ENCODE data around the gene ZNF581.

ZNF581 gene

DNA sequence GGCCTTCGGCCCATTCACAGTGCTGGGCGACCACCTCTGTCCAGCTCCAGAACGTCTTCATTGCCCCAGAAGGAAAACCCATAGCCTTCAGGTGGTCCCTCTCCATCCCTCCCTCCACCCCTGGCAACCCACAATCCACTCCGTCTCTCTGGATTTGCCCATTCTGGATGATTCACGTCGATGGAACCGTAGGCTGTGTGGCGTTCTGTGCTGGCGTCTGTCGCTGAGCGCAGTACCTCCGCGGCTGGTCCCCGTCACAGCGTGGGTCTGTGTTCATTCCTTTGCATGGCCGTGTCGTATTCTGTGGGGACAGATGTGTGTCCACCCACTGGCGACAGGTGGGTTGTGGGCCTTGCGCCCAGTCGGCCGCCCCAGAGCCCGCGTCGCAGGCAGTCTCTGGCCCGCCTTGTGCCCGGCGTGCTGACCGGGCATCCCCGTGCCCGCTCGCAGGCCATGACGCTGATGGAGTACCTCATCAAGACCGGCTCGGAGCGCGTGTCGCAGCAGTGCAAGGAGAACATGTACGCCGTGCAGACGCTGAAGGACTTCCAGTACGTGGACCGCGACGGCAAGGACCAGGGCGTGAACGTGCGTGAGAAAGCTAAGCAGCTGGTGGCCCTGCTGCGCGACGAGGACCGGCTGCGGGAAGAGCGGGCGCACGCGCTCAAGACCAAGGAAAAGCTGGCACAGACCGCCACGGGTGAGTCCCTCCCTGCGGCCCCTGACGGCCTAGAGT, 41.7 kb downstream of the ZNF581 start:
- DNase-seq = no peak

DNA sequence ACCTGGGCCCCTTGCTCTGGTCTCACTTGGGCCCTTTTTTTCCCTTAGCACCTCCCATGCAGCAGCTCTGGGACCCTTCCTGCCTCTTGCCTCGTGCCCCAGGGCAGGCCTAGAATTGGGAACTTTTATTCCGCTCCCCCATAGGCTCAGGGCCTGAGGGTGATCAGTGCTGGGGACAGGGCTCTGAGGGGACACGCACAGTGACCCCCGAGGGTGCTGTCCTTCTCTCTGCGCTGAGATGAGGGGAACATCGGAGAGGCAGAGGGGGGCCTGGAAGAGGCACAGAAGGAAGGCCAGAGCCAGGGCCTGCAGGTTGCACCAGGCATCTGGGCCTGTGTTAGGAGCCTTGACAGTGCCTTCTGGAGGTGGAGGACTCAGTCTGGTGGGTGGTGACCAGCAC, 42.3 kb downstream of the ZNF581 start:
- DNase-seq = no peak

DNA sequence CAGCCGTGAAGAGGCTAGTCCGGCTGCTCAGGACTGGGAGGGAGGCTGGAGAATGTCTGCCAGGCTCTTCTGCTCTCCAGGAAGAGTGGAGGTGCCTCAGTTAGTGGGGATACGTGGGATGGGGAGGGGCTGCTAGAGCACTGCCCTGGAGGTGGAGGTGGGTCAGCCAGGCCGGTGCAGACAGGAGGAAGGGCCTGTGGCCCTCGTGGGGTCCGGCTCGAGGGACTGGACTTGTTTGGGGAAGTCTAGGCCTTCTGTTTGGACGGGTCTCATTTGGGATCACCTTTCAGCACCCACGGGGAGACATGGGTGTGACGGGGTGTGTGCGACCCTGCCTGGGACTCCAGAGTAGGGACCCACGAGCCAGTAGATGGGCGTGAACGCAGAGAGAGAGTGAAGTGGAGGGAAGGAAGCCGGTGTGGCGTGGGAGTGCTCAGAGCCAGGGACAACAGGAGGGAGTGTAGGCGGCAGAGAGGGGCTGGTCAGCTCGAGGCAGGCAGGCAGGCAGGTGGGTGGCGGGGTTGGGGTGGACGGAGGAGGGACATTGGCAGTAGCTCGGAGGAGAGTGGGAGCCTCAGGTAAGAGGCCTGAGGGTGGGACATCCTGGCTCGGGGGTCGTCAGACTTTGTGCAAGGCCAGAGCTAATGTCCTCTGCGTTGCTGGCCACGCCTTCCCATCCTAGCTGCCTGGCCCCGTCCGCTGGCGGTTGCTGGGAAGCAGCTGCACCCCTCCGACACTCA, 43.0 kb downstream of the ZNF581 start:
- no peak for DNase-seq

DNA sequence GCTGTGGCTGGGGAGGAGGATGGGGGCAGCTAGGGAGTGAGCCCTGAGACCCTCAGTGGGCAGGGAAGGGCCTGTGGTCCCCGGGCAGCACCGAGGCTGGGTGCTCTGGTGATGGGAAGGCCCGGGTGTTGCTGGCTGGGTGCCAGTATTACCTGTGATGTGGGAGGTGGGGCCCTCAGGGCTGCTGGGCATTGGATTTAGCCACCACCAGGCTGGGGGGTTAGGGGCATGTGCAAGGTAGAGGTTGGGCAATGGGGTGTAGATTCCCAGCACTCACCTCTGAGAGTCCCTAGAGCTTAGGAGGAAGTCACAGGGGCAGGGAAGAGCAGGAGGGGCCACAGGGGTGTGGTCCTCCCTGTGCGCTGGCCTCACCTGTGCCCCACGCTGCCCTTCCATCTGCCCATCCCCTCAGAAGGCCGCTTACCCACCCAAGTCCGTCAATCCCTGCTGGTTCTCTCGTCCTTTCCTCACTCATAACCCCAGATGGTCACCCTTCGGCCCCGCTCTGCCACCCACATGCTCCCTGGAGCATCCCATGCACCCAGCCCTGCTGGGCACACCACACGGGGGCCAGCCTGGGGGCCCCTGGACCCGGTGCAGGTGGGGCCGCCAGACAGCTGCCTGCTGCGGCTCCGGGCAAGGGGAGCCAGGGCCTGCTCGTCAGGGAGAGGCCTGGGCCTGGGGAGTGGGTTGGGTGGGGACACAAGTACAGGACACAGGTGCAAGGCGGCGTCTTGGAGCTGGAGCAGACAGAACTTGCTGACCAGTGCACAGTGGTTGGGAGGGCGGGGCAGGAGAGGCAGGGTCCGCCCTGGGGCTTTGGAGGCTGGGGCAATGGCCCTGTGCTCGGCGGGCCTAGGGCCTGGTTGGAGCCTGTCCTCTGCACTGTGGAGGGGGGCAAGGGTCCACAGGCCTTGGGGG, 44.1 kb downstream of the ZNF581 start:
- no peak for DNase-seq

DNA sequence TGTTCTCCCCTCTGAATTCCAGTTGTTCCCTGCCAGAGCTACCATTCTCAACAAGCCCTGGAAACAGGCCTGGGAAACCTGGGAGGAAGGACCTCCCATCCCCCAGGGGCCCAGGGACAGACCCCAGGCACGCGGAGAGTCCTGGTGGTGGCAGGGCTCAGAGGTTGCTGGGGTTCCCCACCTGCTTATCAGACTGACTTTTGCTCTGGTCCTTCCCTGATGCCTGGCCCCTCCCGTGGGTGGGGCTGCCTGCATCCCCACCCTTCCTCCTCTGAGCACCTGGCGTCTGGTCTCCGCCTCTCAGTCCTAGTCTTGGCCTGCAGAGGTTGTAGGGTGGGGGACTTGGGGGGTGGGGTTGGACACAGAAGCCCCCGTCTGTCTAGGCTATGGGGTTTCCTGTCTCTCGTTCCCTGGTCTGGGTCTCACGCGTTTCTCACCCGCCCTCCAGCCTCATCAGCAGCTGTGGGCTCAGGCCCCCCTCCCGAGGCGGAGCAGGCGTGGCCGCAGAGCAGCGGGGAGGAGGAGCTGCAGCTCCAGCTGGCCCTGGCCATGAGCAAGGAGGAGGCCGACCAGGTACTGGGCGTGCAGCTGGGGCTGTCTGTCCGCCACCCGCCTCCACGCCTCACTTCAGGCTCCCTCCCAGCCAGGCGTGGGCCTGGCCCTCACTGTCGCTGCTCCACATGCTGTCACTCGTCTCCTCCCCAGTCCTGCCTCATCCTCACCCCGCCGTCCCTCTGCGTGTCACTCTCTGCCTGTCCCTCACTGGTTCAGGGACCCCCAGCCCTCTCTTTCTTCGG, 45.2 kb downstream of the ZNF581 start:
- no peak for DNase-seq

DNA sequence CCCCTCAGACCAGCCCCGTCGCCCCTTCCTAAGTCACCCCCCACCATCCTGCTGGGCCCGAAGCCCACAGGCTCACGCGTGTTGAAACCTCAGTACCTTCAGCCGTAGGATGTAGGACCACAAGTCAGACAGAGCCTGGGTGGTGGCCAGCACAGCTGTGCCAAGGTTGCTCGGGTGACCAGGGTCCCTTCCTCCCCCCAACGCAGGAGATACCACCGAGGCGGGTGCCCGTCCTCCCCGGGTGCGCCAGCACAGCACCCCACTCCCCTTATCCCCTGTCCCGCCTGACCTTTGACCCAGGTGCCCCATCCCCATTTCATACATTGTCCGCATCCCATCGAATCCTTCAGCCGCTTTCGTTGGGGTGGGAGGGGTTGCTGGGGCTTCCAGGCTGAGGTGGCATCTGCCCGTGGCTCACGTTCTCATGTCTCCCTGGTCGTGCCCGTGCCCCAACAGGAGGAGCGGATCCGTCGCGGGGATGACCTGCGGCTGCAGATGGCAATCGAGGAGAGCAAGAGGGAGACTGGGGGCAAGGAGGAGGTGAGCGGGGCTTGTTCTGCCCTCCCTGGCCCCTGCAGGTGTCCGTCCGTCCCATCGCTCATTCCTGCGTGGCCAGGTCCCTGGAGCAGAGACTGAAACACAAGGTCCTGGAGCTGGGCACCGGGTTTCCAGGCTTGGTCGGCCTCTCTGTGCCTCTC, 46.1 kb downstream of the ZNF581 start:
- no peak for DNase-seq

DNA sequence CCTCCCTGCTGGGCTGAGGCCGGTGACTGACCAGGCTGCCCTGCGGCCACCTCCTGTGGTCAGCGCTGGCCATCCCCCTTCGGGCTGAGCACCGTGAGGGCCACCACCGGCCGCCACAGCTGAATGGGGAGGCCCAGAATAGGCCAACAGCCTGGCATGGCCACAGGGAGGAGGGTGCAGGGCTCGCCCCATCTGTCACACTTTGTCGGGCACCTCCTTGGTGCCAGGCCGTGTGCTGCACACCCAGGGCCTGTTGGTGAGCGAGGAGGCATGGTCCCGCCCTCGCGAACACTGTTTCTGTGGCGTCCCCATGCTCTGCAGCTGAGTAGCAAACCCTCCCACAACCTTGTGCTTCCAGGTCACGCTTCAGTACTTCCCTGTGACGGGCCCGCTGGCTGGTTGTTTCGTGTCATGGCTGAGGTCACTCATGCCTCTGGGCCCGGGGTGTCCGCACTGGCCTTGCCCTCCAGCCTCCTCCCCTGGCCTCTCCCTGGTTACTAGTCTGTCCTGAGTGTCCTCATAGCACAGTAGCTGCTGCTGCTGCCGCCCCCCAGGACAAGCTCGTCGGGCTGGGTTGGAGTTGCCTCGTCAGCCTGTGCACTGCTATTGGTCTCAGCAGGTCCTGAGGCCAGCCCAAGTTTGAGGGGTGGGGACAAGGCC, 46.8 kb downstream of the ZNF581 start:
- no peak for DNase-seq

DNA sequence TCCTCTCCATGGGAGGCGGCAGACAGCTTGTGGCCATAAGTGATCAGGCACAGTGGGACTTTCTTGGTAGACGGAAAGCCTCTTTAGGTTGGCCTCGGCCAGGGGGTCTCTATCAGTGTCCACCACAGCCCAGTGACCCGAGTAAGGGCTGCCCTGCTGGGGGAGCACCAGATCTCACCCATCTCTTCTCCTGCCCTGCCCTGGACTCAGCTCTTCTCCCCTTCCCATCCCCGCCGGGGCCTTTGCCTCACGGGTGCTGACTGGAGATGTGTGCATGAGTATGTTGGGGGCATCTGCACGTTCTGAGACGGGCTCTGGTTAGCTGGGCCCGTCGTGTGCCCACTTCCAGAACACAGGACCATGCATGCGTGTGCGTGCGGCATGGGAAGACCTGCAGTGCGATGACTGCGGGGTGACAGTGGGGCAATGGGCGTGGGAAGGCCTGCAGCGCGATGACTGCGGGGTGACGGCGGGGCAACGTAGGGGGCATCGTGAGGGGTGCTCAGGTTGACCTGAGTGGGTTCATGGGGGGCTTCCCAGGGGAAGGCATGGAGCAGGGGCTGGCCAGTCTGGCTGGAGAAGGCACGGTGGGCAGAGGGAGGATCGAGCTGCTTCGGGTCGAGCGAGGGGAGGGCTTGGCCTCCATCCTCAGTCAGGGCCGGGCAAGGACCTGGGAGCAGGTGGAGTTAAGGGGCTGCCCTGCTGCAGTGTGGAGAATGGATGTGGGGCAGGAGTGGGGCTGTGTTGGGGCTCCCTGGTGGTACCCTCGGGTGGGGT, 47.5 kb downstream of the ZNF581 start:
- DNase-seq = no peak

DNA sequence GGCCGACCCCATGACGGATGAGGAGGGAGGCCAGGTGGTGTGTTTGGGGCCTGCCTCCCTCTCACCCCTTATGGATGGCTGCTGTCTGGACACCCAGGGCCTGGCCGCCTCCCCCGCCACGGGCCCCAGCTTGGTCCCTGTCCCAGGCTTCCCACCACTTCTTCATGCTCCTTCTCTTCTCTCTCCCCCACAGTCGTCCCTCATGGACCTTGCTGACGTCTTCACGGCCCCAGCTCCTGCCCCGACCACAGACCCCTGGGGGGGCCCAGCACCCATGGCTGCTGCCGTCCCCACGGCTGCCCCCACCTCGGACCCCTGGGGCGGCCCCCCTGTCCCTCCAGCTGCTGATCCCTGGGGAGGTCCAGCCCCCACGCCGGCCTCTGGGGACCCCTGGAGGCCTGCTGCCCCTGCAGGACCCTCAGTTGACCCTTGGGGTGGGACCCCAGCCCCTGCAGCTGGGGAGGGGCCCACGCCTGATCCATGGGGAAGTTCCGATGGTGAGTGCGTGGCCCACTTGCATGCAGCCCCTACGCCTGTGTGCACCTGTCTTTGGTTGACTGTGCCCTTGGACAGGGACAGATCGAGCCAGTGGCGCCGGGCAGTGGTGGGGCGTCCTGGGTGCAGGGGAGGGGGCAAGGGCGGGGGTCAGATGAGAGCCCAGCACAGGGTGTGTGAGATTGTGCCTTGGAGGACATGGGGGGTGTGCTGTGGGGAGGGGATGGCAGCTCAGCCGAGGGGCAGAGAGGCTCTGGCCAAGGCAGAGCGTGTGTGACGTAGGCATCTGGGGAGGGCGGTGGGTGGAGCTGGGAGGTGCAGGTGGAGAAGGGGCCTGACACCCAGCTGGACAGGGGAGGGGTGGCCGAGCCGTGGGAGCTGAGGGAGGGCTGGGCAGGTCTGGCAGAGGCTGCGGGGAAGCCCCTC, 48.4 kb downstream of the ZNF581 start:
- DNase-seq = no peak

DNA sequence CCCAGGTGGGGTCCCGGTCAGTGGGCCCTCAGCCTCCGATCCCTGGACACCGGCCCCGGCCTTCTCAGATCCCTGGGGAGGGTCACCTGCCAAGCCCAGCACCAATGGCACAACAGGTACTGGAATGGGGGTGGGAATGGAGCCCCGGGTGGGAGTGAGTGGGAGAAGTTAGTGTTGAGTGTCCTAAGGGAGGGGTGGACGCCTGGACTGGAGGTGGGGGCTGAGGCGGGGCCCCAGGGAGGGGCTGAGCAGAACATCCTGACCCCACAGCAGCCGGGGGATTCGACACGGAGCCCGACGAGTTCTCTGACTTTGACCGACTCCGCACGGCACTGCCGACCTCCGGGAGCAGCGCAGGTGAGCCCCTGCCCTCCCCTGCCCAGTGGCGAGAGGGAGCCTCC, 49.2 kb downstream of the ZNF581 start:
- DNase-seq = no peak

DNA sequence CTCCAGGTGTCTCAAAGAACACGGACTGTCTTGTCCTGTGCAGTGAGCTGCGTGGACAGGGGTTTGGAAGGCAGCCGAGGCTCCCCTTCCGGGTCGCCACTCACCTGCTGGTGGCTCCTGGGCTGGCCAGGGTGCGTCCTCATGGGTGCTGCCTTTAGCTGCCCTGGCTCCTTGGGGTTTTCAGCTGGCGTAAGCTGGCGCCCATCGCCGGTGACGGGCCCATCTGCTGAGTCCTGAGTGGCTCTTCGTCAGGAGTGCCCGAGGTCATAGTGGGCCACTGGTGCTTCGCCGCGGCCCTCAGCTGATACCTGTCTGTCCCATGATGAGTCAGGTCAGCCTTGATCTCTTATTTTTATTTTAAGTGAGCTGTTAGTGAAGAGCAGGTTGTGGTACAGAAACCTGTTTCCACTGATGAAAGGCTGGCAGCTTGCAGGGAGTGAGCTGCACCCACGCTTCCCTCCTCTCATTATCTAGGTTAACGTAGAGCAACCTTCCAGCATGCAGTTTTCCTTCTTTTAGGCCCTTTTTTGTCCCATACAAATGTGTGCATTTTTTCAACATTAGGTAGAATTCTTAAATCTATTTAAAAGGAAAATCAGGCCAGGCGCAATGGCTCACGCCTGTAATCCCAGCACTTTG, 50.0 kb downstream of the ZNF581 start:
- no peak for DNase-seq

DNA sequence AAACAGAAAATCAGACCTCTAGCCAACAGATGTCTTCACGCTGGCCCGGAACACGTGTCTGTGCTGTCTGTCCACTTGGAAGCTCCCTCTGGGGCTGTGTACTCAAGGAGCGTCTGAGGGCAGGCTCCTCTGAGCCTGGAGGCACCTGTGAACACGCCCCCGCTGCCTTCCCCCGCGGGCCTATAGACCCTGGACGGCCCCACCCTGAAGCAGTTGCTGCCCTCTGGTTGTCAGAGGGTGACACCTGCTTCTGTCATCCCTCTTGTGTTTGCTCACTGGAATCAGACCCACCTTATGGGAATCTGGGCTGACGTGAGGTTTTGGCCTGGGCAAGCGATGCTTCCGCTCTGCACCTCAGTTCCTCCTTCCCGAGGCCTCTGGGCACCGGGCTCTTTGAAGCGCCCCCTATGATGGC, 50.8 kb downstream of the ZNF581 start:
- DNase-seq = no peak

DNA sequence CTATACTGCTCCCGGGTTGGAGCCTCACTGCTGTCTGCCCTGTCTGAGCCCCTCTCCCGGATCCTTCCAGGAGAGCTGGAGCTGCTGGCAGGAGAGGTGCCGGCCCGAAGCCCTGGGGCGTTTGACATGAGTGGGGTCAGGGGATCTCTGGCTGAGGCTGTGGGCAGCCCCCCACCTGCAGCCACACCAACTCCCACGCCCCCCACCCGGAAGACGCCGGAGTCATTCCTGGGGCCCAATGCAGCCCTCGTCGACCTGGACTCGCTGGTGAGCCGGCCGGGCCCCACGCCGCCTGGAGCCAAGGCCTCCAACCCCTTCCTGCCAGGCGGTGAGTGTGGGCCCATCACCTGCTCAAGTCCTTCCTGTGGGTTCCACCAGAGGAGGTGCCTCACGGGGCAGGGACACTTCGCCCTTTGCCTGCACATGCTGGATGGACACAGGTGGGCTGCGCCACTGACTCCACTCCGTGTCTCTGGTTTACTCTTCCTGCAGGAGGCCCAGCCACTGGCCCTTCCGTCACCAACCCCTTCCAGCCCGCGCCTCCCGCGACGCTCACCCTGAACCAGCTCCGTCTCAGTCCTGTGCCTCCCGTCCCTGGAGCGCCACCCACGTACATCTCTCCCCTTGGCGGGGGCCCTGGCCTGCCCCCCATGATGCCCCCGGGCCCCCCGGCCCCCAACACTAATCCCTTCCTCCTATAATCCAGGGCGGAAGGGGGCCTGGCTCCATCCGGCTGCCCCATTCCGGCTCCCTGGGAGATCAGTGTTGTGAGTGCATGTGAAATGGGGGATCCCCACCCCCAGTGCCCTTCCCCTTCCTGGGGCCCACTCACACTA, 51.4 kb downstream of the ZNF581 start:
- no peak for DNase-seq

All from NCI-H748 treated with DMSO at 0.1 percent for 48 hours (cell line).